Effector memory CD8-positive, alpha-beta T cell (primary cell): Measurements from ENCODE around the gene C15orf61.

ENCODE experiments used
- ATAC-seq: fragments of 150-1000 bp; cut with Tn5 transposase; replicated peaks from 2 replicates; pipeline ENCODE4 v1.10.0; 2021; ENCODE audit warnings: mild to moderate bottlenecking, moderate library complexity
- DNase-seq, 3 experiments: peaks; one replicate each; pipeline ENCODE4 v3.0.0; 2021
- H3K27ac Mint-ChIP-seq, 2 donors: one replicate each; pipeline ENCODE4 v1.8.0; 2022; ENCODE audit warnings: mild to moderate bottlenecking in 2 of 2, mixed read lengths in 2 of 2, moderate library complexity in 2 of 2
- H3K27me3 Mint-ChIP-seq, 2 donors: one replicate each; pipeline ENCODE4 v1.8.0; 2022; ENCODE audit warnings: mixed read lengths in 2 of 2
- H3K36me3 Mint-ChIP-seq: one replicate; pipeline ENCODE4 v1.8.0; 2022; ENCODE audit warnings: mild to moderate bottlenecking, moderate library complexity, mixed read lengths; ENCODE audit not compliant: insufficient read depth
- H3K4me1 Mint-ChIP-seq, 2 donors: one replicate each; pipeline ENCODE4 v1.8.0; 2022; ENCODE audit warnings: low read depth in 2 of 2, mixed read lengths in 2 of 2
- H3K4me3 Mint-ChIP-seq, 2 donors: one replicate each; pipeline ENCODE4 v1.8.0; 2022; ENCODE audit warnings: mild to moderate bottlenecking in 2 of 2, mixed read lengths in 2 of 2, moderate library complexity in 2 of 2
- H3K9me3 Mint-ChIP-seq, 2 donors: one replicate each; pipeline ENCODE4 v1.8.0; 2022; ENCODE audit warnings: mixed read lengths in 2 of 2

Gene C15orf61

DNA sequence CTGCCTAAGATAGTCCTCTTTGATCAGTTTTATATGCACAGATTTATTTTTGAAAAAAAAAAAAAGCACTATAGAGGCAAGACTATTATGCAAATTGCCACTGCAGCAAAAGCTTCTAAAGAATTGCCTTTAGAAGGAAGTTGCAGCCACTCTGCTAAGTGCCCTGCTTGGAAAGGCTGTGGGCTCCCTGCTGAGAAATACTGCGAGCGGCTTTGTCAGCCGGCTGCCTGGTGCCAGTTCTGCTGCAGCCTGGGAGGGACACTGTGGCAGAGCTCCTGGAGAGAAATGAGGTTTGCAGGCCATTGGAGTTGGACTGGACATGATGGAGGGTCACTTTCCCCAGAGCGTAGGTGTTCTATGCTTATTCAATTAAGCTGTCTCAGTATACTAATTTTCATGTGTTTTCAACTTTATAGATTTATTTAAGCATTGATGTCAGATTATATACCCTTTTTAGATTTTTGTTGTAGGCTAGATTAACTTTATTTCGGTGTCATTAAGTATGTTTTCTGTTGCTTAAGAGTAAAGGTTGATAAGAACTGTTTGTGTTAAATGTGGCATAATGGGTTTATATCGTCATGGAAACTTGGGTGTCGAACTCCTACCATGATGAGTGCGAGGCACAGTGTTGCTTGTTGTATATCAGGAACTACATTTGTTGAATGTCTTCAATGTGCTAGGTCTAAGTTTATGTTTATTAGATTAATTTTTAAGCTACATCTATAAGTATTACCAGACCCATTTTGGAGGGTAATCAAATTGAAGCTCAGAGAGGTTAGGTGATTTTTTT lies 28.1 kb downstream of the C15orf61 start:
- no peaks in the 10 kb centered on the region for H3K9me3 Mint-ChIP-seq
- no peaks in the 10 kb centered on the region for H3K27me3 Mint-ChIP-seq
- no peak for ATAC-seq
- H3K4me1 Mint-ChIP-seq, result peaks cover 15 to 21% of the 10 kb centered on the region in 2 donors
- H3K36me3 Mint-ChIP-seq, result peaks cover 15% of the 10 kb centered on the region
- H3K4me3 Mint-ChIP-seq, result no peak overlapping the region
- DNase-seq, result no peak
- no peak overlapping the region for H3K27ac Mint-ChIP-seq

DNA sequence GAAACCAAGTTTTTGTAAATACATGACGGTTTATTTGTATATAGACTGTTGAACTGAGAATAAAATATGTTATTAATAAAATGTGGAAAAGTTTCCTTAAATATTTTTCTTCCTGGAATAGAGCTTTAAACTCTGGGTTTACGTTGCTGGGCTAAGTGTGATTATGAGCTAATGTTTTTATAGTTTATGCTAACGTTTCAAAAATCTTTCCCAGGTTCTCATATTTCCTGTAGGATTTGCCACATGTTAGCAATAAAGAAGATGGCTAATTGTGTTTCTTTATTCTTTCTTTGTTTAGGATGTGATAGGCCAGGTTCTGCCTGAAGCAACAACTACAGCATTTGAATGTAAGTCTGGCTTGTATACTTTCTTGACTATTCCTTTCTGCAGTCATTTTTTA lies 28.8 kb downstream of the C15orf61 start:
- peaks cover 12 to 16% of the 10 kb centered on the region in 2 donors for H3K4me1 Mint-ChIP-seq
- H3K4me3 Mint-ChIP-seq, result no peak overlapping the region
- no peaks in the 10 kb centered on the region for H3K9me3 Mint-ChIP-seq
- peaks cover 15% of the 10 kb centered on the region for H3K36me3 Mint-ChIP-seq
- H3K27me3 Mint-ChIP-seq, result no peaks in the 10 kb centered on the region
- no peak overlapping the region for H3K27ac Mint-ChIP-seq
- no peak for DNase-seq
- no peak for ATAC-seq

- no peaks in the 10 kb centered on the region for H3K9me3 Mint-ChIP-seq
- peaks cover 12% of the 10 kb centered on the region for H3K36me3 Mint-ChIP-seq
- no peak overlapping the region for H3K4me3 Mint-ChIP-seq
- H3K4me1 Mint-ChIP-seq, result peaks cover 11 to 13% of the 10 kb centered on the region in 2 donors
- ATAC-seq (no peak), DNase-seq (no peak)
- no peaks in the 10 kb centered on the region for H3K27me3 Mint-ChIP-seq
- H3K27ac Mint-ChIP-seq, result no peak overlapping the region
Observed at GRCh38 chr15:67550522-67550921, 29.6 kb downstream of the C15orf61 start.

DNA sequence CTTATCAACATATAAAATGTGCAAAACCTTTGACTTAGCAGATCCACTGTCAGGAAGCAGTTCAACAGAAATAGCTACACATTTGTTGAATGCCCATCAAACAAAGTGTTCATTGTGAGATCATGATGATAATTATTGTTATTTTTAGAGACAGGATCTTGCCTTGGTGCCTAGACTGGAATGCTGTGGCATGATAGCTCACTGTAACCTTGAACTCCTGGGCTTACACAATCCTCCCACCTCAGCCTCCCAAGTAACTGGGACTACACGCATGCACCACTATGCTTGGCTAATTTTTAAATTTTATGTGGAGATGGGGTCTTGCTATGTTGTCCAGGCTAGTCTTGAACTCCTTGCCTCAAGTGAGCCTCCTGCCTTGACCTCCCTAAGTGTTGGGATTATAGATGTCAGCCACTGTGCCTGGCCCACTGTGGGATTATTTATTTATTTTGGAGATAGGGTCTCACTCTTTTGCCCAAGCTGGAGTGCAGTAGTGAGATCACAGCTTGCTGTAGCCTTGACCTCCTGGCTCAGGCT lies 30.3 kb downstream of the C15orf61 start:
- Mint-ChIP-seq H3K27me3 (no peaks in the 10 kb centered on the region), H3K4me3 (no peak overlapping the region), H3K4me1 (peaks cover 13 to 15% of the 10 kb centered on the region in 2 donors), H3K9me3 (no peaks in the 10 kb centered on the region), H3K36me3 (peaks cover 12% of the 10 kb centered on the region), H3K27ac (no peak overlapping the region)
- DNase-seq (no peak), ATAC-seq (no peak)

- no peak for DNase-seq
- no peaks in the 10 kb centered on the region for H3K27me3 Mint-ChIP-seq
- H3K36me3 Mint-ChIP-seq, result peaks cover 3% of the 10 kb centered on the region
- peaks cover 10 to 22% of the 10 kb centered on the region in 2 donors for H3K4me1 Mint-ChIP-seq
- H3K27ac Mint-ChIP-seq, result peak overlapping the region in 1 of 2 donors; percentile 13
- no peak overlapping the region for H3K4me3 Mint-ChIP-seq
- no peaks in the 10 kb centered on the region for H3K9me3 Mint-ChIP-seq
- no peak for ATAC-seq
Observed at GRCh38 chr15:67554580-67554979, 33.6 kb downstream of the C15orf61 start.

- peaks cover 6% of the 10 kb centered on the region for H3K36me3 Mint-ChIP-seq
- H3K4me1 Mint-ChIP-seq, result peaks cover 10 to 24% of the 10 kb centered on the region in 2 donors
- H3K27ac Mint-ChIP-seq, result peak overlapping the region; percentile 53 to 64
- H3K9me3 Mint-ChIP-seq, result no peaks in the 10 kb centered on the region
- no peak for DNase-seq
- peak; percentile 46 for ATAC-seq
- H3K4me3 Mint-ChIP-seq, result peak overlapping the region in 1 of 2 donors; percentile 20
- H3K27me3 Mint-ChIP-seq, result no peaks in the 10 kb centered on the region
Observed at GRCh38 chr15:67556976-67557570, 36.1 kb downstream of the C15orf61 start.

- no peak overlapping the region for H3K4me3 Mint-ChIP-seq
- ATAC-seq (no peak), DNase-seq (no peak)
- no peaks in the 10 kb centered on the region for H3K9me3 Mint-ChIP-seq
- H3K27ac Mint-ChIP-seq, result peak overlapping the region in 1 of 2 donors; percentile 2
- H3K27me3 Mint-ChIP-seq, result no peaks in the 10 kb centered on the region
- peaks cover 7% of the 10 kb centered on the region for H3K36me3 Mint-ChIP-seq
- peaks cover 10 to 24% of the 10 kb centered on the region in 2 donors for H3K4me1 Mint-ChIP-seq
Observed at GRCh38 chr15:67558502-67558901, 37.6 kb downstream of the C15orf61 start.

DNA sequence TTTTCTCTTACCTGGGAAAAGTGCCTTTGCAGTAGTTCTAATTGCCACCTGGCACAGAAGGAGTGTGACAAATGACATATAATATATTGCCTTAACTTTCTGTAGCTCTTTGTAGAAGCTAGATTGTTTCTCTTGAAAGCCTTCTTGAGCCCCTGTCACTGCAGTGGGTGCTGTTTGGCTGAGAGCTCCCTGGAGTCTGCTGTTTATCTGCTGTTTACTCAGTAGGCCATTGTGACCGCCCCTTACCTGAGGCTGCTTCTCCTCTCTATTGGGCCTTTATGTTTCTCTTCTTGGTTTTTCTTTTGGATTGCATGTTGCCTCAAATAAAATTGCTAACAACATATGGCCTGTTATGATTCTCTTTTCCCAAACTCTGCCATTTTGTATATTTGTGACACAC lies 38.2 kb downstream of the C15orf61 start:
- Mint-ChIP-seq H3K36me3 (peaks cover 7% of the 10 kb centered on the region), H3K9me3 (no peaks in the 10 kb centered on the region), H3K27me3 (no peaks in the 10 kb centered on the region), H3K27ac (no peak overlapping the region), H3K4me3 (no peak overlapping the region), H3K4me1 (peaks cover 10 to 26% of the 10 kb centered on the region in 2 donors)
- DNase-seq (no peak), ATAC-seq (no peak)

GRCh38 chr15:67559576-67559975 lies 38.6 kb downstream of the C15orf61 start:
- DNase-seq (no peak), ATAC-seq (no peak)
- H3K27ac Mint-ChIP-seq, result no peak overlapping the region
- no peaks in the 10 kb centered on the region for H3K27me3 Mint-ChIP-seq
- peaks cover 12 to 30% of the 10 kb centered on the region in 2 donors for H3K4me1 Mint-ChIP-seq
- H3K4me3 Mint-ChIP-seq, result no peak overlapping the region
- no peaks in the 10 kb centered on the region for H3K9me3 Mint-ChIP-seq
- H3K36me3 Mint-ChIP-seq, result peaks cover 7% of the 10 kb centered on the region

DNA sequence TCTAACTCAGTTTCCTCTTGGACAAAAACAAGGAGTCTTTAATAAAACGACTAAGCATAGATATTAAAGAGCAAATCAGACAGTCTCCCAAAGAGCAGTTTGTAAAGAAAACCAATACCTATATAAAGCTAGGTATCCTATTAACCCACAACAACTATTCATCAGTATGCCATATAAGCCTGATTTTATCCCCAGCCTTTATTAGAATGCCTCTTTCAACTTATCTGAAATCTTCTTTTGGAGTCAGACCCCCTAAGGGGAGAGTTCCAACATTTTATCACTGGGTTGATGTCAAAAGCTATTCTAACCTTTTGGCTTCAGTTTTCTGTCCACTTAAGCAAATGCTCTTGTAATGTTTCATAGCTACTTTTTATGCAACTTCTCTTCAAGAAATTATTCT lies 39.4 kb downstream of the C15orf61 start:
- DNase-seq, result no peak
- no peaks in the 10 kb centered on the region for H3K27me3 Mint-ChIP-seq
- peaks cover 9 to 33% of the 10 kb centered on the region in 2 donors for H3K4me1 Mint-ChIP-seq
- H3K4me3 Mint-ChIP-seq, result no peak overlapping the region
- ATAC-seq, result no peak
- H3K27ac Mint-ChIP-seq, result no peak overlapping the region
- no peaks in the 10 kb centered on the region for H3K9me3 Mint-ChIP-seq
- H3K36me3 Mint-ChIP-seq, result peaks cover 7% of the 10 kb centered on the region

GRCh38 chr15:67563092-67563491 lies 42.2 kb downstream of the C15orf61 start:
- ATAC-seq (no peak), DNase-seq (no peak)
- H3K36me3 Mint-ChIP-seq, result peaks cover 13% of the 10 kb centered on the region
- no peak overlapping the region for H3K4me3 Mint-ChIP-seq
- H3K27ac Mint-ChIP-seq, result no peak overlapping the region
- H3K4me1 Mint-ChIP-seq, result peaks cover 3 to 19% of the 10 kb centered on the region in 2 donors
- no peaks in the 10 kb centered on the region for H3K9me3 Mint-ChIP-seq
- H3K27me3 Mint-ChIP-seq, result no peaks in the 10 kb centered on the region

DNA sequence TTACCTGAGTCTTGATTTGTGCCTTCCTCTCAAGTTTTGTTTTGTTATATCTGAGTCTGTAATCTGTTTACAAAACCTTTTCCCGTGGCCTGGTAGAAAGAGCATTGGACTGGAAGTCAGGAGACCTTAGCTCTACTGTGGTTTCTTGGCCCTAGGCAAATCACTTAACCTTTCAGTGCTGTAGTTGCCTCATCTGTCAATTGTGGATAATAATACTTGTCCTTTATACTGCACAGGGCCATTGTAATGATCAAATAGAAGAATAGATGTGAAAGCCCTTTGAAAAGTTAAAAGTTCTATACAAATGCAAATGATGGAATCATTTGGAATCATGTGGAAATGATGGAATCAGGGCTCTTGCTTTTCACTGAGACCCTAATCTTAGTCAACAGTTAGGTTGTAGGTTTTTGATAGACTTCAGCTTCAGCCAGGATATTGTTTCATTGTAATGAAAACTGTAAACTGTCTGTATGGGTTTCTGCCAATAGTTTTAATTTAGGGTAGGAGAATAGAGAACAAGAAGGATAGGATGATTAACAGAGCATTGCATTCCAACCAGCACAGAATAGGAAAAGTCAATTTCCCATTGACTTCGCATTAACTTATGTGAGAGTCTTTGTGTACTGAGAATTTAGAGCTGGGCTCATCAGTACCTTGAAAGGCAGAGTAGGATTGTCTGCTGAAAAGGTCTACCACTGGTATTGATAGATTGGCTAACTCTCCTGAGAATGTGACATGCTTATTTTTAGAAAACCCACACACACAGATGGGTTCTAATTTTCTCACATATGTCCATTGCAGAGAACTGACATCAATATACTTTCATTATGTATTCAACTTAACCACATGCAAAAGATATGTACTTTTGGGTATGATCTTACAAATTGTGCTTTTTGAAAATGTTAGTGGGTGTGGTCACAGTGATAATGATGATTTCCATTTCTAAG lies 43.4 kb downstream of the C15orf61 start:
- ATAC-seq, result peak; percentile 21
- Mint-ChIP-seq H3K4me1 (peaks cover 4 to 17% of the 10 kb centered on the region in 2 donors), H3K27ac (peak overlapping the region in 1 of 2 donors; percentile 79)

DNA sequence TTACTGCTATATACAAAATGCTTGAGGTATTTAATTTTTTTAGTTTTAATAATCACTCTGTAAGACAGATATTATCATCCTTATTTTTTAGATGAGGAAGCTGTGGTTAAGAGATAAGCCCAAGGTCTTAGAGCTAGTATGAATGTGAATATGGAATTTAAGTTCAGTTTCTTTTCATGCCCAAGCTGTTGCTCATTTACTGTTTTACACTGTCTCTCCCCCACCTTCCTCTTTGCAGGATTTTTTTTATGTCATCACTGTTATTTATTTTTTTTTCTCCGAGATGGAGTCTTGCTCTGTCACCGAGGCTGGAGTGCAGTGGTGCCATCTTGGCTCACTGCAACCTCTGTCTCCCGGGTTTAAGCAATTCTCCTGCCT lies 44.0 kb downstream of the C15orf61 start:
- Mint-ChIP-seq H3K4me3 (no peak overlapping the region), H3K4me1 (peaks cover 4 to 12% of the 10 kb centered on the region in 2 donors), H3K27me3 (no peaks in the 10 kb centered on the region), H3K9me3 (no peaks in the 10 kb centered on the region), H3K27ac (no peak overlapping the region), H3K36me3 (peaks cover 15% of the 10 kb centered on the region)
- no peak for DNase-seq
- peak; percentile 14 for ATAC-seq

More for the DNA sequence above, 43.4 kb downstream of the C15orf61 start:
- DNase-seq, result no peak
- Mint-ChIP-seq H3K4me3 (no peak overlapping the region), H3K36me3 (peaks cover 15% of the 10 kb centered on the region), H3K9me3 (no peaks in the 10 kb centered on the region), H3K27me3 (no peaks in the 10 kb centered on the region)
